Measurements from ENCODE around the gene KDM3A. TPM values are rescaled to one million over a fixed set of nuclear protein-coding genes. Genes with fewer than 3 reads are reported as not detected.

KDM3A gene
- total RNA-seq, 1 donor: 31.8 TPM

GRCh38 chr2:86476918-86477317, 35.7 kb downstream of the KDM3A start:
- DNase-seq (ENCODE audit: low read depth in 2 of 3, low spot score in 2 of 3): no peak

GRCh38 chr2:86477349-86477748, 36.2 kb downstream of the KDM3A start:
- no peak for DNase-seq (ENCODE audit: low read depth in 2 of 3, low spot score in 2 of 3)

DNA sequence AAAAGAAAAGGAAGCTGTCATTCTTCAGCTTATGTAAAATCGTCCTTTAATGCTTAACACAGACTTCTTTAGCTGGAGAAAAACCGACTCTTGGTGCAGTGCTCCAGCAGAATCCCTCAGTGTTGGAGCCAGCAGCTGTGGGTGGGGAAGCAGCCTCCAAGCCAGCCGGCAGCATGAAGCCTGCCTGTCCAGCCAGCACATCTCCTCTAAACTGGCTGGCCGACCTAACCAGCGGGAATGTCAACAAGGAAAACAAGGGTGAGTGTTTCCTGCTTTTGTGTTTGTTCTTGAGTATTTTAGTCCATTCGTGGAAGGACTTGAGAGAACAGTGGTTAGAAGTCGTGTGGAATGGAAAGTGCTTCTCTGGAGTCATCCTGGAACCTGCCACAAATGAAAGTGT, 38.9 kb downstream of the KDM3A start:
- DNase-seq (ENCODE audit: low read depth in 2 of 3, low spot score in 2 of 3): no peak

GRCh38 chr2:86482034-86482433, 40.9 kb downstream of the KDM3A start:
- DNase-seq (ENCODE audit: low read depth in 2 of 3, low spot score in 2 of 3): no peak

DNA sequence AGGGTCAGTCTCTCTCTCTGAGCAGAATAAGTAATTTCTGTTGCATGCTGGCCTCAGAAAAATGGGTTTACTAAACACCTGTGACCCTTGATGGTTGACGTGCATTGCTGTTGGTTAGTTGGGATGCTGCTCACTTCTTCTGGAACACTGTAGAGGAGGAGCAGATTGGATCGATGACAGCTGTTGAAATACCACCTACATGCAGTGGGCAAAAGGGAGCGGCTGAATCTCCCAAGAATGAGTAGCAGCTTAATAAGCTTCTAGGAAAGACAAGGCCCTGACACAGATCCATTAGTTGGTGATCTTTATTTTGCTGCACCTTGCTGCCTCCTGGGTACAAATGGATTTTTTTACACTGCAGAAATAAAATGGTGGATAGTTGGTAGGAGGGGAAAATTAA, 43.2 kb downstream of the KDM3A start:
- DNase-seq (ENCODE audit: low read depth in 2 of 3, low spot score in 2 of 3): no peak

GRCh38 chr2:86485103-86485502, 43.9 kb downstream of the KDM3A start:
- no peak for DNase-seq (ENCODE audit: low read depth in 2 of 3, low spot score in 2 of 3)

DNA sequence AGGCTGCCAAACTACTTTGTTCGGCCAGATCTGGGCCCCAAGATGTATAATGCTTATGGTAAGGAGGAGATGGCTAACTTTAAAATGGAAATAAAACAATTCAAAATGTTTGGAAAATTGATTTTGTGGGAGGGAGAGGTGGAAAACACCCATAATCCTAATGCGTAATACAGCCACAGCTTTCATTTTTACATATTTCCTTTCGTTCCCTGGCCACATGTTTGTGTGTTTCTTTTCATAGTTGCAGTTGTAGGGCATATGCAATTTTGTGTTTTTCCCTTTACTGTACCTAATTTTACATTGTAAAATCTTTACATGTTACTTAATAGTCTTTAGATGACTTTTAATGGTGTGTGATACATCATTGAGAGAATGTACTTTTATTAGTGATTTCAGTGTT, 44.6 kb downstream of the KDM3A start:
- no peak for DNase-seq (ENCODE audit: low read depth in 2 of 3, low spot score in 2 of 3)

DNA sequence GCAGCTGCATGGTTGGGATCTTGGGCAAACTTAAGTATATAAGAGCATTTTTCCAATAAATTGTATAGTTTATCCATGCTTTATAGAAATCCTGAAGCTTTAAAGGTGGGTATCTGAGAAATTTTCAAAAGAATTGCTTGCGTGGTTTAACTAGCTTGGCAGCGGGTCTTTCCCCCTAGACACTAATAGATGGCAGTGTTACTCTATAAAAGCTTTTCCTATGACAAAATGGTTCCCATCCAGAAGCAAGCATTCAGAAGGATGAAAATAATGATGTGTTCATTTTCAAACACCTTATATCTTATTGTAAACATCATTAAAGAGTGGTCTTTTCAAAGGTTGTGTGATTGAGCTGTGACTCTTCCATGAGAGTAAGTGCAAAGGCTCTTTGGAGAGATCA, 45.9 kb downstream of the KDM3A start:
- no peak for DNase-seq (ENCODE audit: low read depth in 2 of 3, low spot score in 2 of 3)

GRCh38 chr2:86488561-86489250, 47.5 kb downstream of the KDM3A start:
- no peak for DNase-seq (ENCODE audit: low read depth in 2 of 3, low spot score in 2 of 3)

DNA sequence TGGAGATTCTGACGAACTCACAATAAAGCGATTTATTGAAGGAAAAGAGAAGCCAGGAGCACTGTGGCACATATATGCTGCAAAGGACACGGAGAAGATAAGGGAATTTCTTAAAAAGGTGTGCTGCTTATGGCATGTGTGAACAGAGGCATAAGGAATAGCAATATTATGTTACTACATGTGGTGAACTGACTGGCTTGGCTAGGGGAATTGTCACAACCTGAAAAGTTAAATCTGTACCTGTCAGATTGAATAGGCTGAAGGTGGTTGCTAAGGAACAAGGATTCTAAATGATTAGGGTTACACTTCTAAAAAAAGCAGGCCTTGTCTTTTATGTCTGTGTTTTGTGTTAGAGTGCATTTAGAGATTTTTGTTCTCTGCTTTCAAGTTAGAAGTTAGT, 48.4 kb downstream of the KDM3A start:
- no peak for DNase-seq (ENCODE audit: low read depth in 2 of 3, low spot score in 2 of 3)

DNA sequence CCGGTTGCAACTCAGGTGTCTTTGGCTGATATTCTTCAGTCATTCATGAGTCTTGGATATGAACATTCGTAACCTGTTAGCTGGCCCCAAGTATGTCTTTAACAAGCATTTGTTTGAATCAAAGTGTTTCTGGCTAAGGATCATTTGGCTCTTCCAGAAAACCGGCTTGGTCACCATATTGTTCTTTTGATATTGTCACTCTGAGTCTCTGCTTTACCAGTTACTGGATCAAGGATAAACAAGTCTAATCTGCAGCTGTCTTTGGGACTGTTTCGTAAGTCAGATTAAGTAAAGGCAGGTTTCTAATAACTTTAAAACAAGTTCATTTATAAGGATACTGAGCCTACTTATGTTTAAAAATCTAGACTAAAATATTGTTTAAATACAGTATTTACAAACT, 49.1 kb downstream of the KDM3A start:
- no peak for DNase-seq (ENCODE audit: low read depth in 2 of 3, low spot score in 2 of 3)

DNA sequence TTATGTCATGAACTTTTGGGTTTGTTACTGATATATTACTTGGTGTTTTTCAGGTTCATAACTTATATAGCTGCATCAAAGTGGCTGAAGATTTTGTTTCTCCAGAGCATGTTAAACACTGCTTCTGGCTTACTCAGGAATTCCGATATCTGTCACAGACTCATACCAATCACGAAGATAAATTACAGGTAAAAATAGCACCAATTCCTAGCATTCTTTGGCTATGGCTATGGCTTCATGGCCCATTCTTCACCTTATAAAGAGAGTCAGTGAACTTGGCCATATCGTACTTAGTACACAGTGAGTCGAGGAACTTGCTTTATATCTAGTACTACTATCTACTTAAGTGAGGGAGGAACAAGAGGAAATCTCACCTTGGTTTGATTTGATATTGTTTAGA, 49.9 kb downstream of the KDM3A start:
- DNase-seq (ENCODE audit: low read depth in 2 of 3, low spot score in 2 of 3): no peak

GRCh38 chr2:86492048-86492453, 50.9 kb downstream of the KDM3A start:
- DNase-seq (ENCODE audit: low read depth in 2 of 3, low spot score in 2 of 3): no peak

DNA sequence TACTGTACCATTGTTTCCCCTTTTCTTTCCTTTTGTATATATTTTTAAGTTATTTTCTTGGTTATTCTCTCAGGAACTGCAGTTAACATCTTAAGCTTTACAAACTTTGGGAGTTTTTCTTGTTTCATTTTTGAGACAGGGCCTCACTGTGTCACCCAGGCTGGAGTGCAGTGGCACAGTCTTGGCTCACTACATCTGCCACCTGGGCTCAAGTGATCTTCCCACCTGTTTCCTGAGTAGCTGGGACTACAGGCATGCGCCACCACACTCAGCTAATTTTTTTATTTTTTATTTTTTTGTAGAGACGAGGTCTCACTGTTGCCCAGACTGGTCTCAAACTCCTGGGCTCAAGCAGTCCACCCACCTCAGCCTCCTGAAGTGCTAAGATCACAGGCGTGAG, 55.2 kb downstream of the KDM3A start:
- DNase-seq (ENCODE audit: low read depth in 2 of 3, low spot score in 2 of 3): peak in 2 of 3 donors; percentile 13 to 64

GRCh38 chr2:86498468-86499260, 57.5 kb downstream of the KDM3A start:
- no peak for DNase-seq (ENCODE audit: low read depth in 2 of 3, low spot score in 2 of 3)

GRCh38 chr2:86499326-86499725, 58.2 kb downstream of the KDM3A start:
- no peak for DNase-seq (ENCODE audit: low read depth in 2 of 3, low spot score in 2 of 3)

GRCh38 chr2:86500325-86501083, 59.3 kb downstream of the KDM3A start:
- DNase-seq (ENCODE audit: low read depth in 2 of 3, low spot score in 2 of 3): no peak

DNA sequence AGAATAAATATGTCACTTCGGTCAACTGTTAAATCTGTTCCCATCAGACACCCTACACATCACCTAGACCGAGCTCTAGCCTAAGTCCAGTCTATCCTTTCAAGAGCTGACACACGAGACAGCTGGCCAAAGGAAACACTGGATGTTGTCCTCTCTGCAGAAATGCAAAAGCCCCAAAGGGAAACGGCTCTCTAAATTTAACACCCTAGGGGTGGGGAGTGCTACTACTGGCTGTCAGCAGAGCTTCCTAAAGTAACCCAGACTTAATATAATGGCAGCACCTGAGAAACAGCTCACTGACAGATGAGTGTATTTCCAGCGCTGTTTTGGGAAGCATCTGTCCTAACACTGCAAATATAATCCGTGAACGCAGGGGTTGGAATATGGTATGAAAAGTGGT, 66.4 kb downstream of the KDM3A start:
- no peak for DNase-seq (ENCODE audit: low read depth in 2 of 3, low spot score in 2 of 3)

- no peak for DNase-seq (ENCODE audit: low read depth in 2 of 3, low spot score in 2 of 3)
Observed at GRCh38 chr2:86510436-86510933, 69.3 kb downstream of the KDM3A start.

DNA sequence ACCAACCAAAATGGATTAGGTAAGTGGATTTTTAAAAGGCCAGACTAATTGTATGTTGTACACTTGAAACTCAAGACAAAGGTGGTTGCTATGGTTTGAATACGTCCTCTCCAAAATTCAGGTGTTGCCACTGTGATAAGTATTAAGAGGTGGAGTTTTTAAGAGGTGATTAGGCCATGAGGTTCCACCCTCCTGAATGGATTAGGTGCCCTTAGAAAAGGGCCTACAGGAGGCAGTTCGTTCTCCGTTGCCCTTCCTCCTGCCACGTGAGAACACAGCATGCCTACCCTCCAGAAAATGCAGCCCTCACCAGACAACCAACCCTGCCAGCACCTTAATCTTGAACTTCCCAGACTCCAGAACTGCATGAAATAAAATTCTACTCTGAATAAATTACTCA, 70.9 kb downstream of the KDM3A start:
- DNase-seq (ENCODE audit: low read depth in 2 of 3, low spot score in 2 of 3): no peak

DNA sequence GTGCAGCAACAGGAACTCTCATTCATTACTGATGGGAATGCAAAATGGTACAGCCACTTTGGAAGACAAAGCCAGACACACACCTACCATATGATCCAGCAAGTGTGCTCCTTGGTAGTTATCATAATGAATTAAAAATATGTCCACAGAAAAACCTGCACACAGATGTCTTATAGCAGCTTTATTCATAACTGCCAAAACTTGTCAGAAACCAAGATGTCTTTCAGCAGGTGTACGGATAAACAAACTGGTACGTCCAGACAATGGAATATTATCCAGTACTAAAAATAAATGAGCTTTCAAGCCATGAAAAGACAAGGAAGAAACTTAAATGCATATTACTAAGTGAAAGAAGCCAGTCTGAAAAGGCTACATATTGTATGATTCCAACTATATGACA, 71.7 kb downstream of the KDM3A start:
- DNase-seq (ENCODE audit: low read depth in 2 of 3, low spot score in 2 of 3): no peak

Data from hematopoietic multipotent progenitor cell (in vitro differentiated cells).